GM18861 (cell line): Measurements from ENCODE around the gene CSNK1A1.

Experiments used
- ATAC-seq: cut with Tn5 transposase; IDR thresholded peaks from one replicate; pipeline ENCODE4 v1.9.1; 2021; ENCODE audit not compliant: unreplicated experiment

Gene CSNK1A1

DNA sequence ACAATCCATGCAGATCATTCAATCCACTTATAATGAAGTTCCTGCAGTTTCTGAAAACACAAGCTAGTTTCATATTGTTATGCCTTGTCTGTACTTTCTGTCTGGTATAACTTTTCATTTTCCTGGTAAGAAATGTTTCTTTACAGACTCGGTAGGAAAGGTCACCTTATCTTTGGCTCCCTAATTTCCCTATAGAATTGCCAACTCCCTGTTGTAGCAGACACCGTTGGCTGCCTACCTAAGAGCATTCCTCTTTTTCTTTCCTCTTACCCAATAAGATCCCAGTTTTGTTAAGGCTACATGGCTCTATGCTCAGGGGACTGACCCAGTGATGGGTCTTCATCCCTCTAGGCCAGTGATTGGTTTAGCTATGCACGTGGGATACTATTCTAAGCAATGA lies 23.9 kb upstream of the CSNK1A1 start:
- no peak for ATAC-seq

GRCh38 chr5:149572576-149573231 lies 21.5 kb upstream of the CSNK1A1 start:
- ATAC-seq, result no peak

- no peak for ATAC-seq
Measured at GRCh38 chr5:149572170-149572569, 20.9 kb upstream of the CSNK1A1 start.

- peak; percentile 57 for ATAC-seq
Measured at GRCh38 chr5:149567226-149567625, 16.0 kb upstream of the CSNK1A1 start.

GRCh38 chr5:149564542-149565140 lies 13.4 kb upstream of the CSNK1A1 start:
- peak; percentile 86 for ATAC-seq

DNA sequence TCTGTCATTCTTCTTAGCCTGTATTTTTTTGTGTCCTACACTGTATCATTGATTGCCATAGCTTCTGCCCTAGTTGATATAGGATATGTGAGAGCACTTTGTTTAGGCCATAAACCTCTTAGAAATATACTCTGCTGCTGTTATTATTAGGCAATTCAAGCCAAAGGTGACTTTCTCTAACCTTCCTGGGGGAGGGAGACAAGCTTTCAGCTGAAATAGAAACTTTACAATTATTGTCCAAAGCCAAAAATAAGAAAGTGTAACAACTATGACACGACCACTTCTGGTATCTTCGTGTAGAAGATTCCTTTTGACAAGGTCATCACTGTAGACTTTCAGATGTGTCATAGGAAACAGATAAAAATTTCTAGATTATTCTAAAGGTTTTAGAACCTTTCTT lies 12.2 kb upstream of the CSNK1A1 start:
- ATAC-seq, result no peak

GRCh38 chr5:149561848-149562247 lies 10.6 kb upstream of the CSNK1A1 start:
- ATAC-seq, result no peak

DNA sequence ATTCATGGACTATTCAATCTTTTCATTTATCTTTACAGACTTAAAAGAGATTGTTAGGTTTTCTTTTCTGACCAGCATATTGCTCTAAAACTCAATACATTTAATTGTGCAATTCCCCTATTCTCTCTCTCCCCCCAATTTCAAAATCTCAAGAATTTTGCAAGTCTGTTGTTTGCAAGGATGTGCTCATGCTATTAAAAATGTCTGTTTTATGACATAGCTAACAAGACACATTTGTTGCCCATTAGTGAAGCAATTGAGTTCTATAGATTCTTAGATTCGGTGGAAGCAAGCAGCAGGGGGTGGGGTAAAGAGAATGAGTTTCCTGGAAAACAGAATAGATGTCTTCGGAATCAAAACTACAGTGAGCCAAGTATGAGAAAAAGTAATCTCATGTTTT lies 8.5 kb upstream of the CSNK1A1 start:
- no peak for ATAC-seq

DNA sequence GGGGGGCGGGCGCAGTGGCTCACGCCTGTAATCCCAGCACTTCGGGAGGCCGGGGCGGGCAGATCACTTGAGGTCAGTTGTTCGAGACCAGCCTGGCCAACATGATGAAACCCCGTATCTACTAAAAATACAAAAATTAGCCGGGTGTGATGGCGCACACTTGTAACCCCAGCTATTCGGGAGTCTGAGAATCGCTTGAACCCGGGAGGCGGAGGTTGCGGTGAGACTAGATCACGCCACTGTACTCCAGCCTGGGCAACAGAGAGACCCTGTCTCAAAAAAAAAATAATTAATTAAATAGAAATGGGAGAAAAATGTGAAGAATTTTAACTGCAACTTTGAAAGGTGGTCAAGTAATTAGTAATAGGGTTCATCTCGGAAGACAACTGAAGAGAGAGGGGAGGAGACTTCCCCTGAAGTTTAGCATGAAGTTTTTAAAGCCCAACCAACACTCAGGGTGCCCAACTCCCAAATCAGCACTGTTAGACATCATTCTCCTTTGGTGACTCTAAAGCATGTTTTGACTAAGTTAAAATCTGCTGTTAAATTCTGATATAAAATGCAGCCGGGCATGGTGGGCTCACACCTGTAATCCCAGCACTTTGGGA lies 1.4 kb upstream of the CSNK1A1 start:
- no peak for ATAC-seq

DNA sequence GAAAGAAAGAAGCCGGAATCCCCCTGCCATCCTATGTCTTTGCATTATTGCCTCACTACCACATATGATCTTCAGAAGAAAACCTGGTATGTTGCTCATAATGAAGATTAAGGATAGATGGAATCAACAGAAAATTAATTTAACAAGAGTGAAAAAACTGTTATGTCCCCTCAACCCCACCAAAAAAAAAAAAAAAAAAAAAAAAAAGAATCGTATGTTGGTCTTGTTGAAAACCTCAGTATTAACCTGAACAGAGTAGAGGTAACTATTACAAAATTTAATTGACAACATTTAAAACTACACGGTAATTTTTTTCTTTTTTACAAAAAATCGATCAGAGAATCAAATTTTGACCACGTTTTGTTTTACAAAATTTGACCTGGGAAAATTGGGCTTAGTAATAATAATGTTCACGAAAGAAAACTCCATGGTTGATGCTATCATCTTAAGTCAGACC lies 827 bp upstream of the CSNK1A1 start:
- no peak for ATAC-seq

DNA sequence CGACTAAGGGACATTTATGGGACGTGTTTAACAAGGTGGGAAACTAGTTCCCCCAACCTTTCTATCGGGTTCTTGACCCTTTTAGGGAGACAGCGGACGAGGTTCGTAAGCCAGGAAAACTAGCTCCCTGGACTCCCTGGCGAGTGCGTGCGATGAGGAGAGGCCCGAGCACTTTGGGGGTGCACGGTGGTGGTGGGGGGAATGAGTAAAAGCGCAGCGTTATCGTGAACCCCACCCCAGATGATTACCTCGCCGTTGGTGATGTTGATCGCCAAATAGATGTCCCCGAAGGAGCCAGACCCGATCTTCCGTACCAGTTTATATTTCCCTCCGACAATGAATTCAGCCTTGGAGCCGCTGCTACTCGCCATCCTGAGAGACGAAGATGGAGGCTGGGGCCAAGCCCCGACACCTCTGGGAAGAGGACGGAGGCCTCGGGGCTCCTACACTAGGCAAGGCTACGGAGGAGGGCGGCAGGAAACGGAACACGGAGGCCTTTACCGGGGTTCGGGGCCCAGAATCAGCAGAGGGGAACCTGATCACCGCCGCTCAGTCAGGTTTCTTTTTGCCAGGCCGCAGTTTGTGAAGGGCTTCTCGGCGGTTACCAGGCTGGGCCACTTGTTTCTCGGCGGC lies 529 bp downstream of the CSNK1A1 start:
- ATAC-seq, result no peak

DNA sequence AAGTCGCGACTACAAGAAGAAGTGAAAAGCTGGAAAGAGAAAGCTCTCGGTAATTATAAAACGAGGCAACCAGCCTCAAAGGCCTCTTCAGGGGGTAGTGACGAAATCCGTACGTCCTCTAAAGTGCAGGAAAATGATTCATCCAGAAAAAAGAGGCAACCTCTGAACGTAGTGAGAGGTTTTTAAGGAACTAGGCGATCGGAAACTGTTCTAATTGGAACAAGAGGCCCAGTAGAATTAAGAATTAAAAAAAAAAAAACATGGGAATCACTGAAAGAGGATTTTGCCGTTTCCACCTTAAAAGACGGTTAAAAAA lies 1.0 kb downstream of the CSNK1A1 start:
- no peak for ATAC-seq

DNA sequence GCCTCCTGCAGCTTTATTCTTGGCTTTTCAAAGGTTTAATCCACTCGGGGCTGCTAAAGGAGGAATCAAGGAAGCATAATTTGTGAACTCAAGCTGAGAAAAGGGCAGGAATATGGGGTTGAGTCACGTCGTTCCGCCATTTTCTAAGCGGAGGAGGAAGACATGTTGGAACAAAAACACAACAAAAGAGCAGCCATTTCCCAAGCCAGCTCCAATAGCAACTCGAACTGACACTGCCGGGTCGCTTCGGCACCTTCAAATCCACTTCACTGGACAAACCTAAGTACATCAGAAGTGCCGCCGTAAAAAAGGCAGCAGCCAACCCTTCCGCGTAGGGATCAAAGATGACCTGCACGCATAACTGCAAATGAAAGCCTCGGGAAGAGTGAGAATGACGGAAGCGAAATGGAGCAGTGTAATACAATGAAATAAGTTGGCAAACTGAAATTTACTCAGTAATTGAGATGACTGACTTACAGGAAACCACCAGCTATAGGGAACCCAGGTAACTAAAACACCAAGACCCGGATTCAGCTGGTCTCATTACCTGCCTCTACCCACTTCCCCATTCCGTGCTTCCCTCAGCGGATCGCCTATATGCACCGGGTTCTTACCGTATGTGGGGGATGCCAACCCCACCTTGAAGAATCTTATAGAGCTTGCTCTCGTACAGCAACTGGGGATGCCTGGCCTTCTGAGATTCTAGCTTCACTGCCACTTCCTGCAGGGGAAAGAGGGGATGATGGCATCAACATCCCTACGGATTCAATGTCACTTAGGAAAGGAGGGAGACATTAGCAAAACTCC lies 1.6 kb downstream of the CSNK1A1 start:
- peak; percentile 19 for ATAC-seq

DNA sequence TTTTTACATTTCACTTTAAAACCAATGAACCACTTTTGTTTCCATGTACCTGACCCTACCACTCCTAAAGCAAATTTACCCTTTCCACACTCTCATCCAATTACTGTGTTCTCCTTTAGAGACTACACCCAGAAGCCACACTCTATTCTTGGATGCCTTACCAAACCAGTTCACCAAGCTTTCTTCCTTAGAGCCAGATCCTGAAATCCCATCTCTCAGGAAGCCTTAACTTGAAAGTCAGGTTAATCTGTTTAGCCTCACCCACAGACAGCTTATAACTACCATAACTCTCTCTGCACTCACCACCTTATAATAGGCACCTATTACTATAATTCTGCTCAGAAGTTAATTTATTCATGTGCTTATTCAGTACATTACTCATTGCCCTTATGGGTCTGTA lies 4.3 kb downstream of the CSNK1A1 start:
- ATAC-seq, result no peak

- ATAC-seq, result no peak
Measured at GRCh38 chr5:149545327-149545726, 5.9 kb downstream of the CSNK1A1 start.

DNA sequence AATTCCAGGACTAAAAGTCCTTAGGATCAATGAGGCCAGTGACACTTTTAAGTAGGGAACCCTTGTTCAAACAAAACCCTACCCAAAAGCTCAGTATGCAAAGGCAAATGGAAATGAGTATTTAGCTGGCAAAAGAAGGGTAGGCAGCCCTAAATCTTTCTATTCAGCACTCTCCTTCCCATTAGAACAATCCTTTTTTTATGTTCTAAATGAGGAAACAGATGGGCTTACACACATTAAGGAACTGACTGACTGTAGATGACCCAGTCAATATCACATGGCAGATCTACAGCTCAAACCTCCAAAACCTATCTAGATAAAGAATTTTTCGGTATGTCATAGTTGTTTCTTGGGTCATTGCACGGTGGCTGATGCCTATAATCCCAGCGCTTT lies 7.2 kb downstream of the CSNK1A1 start:
- no peak for ATAC-seq

DNA sequence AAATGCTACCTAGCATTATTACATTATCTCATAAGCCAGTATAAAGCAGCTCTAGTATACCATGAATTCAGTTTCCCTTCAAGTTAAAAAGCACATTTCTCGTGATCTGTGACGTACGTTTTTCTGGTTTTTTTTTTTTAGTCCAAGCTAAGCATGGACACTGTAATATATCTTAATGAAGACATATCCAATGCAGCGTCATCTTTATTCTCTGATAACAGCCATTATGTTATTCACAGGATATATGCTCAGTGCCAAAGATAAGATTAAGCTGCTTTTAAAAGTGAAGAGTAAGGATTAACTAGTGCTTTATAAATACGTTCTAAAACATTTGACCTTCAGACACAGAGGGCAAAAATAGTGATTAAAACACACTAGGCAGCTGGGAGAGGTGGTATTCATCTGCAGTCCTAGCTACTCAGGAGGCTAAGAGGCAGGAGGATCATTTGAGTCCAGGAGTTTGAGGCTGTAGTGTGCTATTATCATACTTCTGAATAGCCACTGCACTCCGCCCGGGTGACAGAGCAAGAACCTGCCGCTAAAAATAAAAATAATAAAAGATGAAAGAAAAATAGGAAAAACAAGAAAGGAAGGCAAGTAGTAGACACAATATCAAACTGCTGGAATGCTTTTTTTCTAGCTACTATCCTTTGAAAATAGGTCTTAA lies 7.7 kb downstream of the CSNK1A1 start:
- no peak for ATAC-seq

DNA sequence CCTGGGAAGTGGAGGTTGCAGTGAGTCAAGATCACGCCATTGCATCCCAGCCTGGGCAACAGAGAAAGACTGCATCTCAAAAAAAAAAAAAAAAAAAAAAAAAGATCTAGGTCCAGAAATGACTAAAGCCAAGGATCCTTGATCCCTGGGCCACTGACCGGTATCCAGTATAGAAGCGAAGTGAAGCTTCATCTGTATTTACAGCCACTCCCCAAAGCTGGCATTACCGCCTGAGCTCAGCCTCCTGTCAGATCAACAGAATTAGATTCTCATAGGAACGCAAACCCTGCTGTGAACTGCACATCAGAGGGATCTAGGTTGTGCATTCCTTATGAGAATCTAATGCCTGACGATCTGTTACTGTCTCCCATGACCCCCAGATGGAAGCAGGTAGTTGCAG lies 9.3 kb downstream of the CSNK1A1 start:
- ATAC-seq, result no peak

- ATAC-seq, result no peak
Measured at GRCh38 chr5:149540089-149540488, 11.2 kb downstream of the CSNK1A1 start.

- ATAC-seq, result no peak
Measured at GRCh38 chr5:149537374-149537975, 13.8 kb downstream of the CSNK1A1 start.
